GM21825 (cell line): Measurements from ENCODE around the gene CYB561D2.

Experiments
- ATAC-seq: cut with Tn5 transposase; IDR thresholded peaks from one replicate; pipeline ENCODE4 v1.9.1; 2021; ENCODE audit warnings: mild to moderate bottlenecking, moderate library complexity; ENCODE audit not compliant: unreplicated experiment

Gene CYB561D2

GRCh38 chr3:50340448-50341329, 10.0 kb upstream of the CYB561D2 start, which contains the start of gene RASSF1:
Gene RASSF1 (minus strand): TSS chr3:50340836. CDS start chr3:50340805, 31 bp downstream.
- ATAC-seq = no peak

GRCh38 chr3:50341537-50341936, 9.1 kb upstream of the CYB561D2 start:
- no peak for ATAC-seq

GRCh38 chr3:50341996-50342650, 8.5 kb upstream of the CYB561D2 start:
- ATAC-seq = no peak

- ATAC-seq = no peak
These were observed 7.6 kb upstream of the CYB561D2 start for GRCh38 chr3:50342813-50343633.

GRCh38 chr3:50345008-50345407, 5.7 kb upstream of the CYB561D2 start:
- no peak for ATAC-seq

GRCh38 chr3:50345586-50346234, 5.0 kb upstream of the CYB561D2 start, which contains the start of gene ZMYND10:
Gene ZMYND10 (minus strand): TSS chr3:50345732. CDS start chr3:50345579, 153 bp downstream.
- no peak for ATAC-seq

- ATAC-seq = no peak
These were observed 3.4 kb upstream of the CYB561D2 start for GRCh38 chr3:50347187-50347813.

- ATAC-seq = no peak
These were observed 492 bp upstream of the CYB561D2 start for GRCh38 chr3:50350213-50350526.

GRCh38 chr3:50351323-50351697, 648 bp downstream of the CYB561D2 start:
- ATAC-seq = no peak

GRCh38 chr3:50352781-50353180, 2.1 kb downstream of the CYB561D2 start:
- ATAC-seq = no peak

- no peak for ATAC-seq
These were observed 2.8 kb downstream of the CYB561D2 start for GRCh38 chr3:50353245-50354004.

- ATAC-seq = no peak
These were observed 3.6 kb downstream of the CYB561D2 start for GRCh38 chr3:50354186-50354764.

- ATAC-seq = no peak
These were observed 4.2 kb downstream of the CYB561D2 start for GRCh38 chr3:50354850-50355249.

GRCh38 chr3:50355829-50356552, 5.3 kb downstream of the CYB561D2 start:
- no peak for ATAC-seq

GRCh38 chr3:50356553-50356952, 5.9 kb downstream of the CYB561D2 start:
- no peak for ATAC-seq

- ATAC-seq = no peak
These were observed 6.8 kb downstream of the CYB561D2 start for GRCh38 chr3:50357481-50357880.

GRCh38 chr3:50358355-50358910, 7.8 kb downstream of the CYB561D2 start:
- ATAC-seq = no peak
